ENCODE data around the gene MTG2.

Gene MTG2

DNA sequence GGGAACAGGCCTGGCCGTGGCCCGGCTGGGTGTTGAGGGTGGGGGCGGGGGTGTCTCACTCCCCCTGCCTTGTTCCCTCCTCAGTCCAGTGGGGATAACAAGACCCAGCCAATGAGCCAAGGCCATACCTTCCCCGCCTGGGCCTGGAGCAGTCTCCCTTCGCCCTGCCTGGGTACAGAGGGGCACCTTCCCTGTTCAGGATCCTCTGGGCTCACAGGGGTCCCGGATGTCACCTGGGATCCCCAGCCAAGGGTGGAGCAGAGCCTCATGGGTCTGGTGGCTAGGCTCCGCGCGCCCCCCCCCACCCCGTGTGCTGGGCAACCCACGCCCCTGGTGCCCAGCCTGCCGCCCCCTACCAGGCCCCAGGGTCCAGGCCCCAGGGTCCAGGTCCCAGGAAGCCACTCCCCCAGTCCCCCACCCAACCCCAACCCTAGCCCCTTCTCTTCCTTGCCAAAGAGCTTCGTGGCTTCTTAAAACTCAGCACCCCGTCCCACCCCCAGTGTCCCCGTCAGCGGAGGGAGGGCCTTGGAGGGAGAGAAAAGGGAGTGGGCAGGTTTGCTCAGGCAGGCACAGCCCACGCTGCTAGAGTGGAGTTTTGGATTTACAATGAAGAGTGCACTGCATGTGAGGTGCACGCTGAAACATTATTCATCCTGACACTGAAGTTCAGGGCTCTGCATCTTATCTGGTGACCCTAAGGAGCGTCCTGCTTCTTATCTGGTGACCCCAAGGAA lies 25.4 kb downstream of the MTG2 start:
- DNase-seq: no peak

GRCh38 chr20:62208795-62209755 lies 26.2 kb downstream of the MTG2 start:
- DNase-seq: no peak

- DNase-seq: no peak
Observed at GRCh38 chr20:62209850-62210495, 27.1 kb downstream of the MTG2 start.

- DNase-seq: no peak
Observed at GRCh38 chr20:62210496-62210855, 27.6 kb downstream of the MTG2 start.

GRCh38 chr20:62211216-62211615 lies 28.4 kb downstream of the MTG2 start:
- no peak for DNase-seq

GRCh38 chr20:62211769-62212288 lies 29.0 kb downstream of the MTG2 start:
- DNase-seq: no peak

DNA sequence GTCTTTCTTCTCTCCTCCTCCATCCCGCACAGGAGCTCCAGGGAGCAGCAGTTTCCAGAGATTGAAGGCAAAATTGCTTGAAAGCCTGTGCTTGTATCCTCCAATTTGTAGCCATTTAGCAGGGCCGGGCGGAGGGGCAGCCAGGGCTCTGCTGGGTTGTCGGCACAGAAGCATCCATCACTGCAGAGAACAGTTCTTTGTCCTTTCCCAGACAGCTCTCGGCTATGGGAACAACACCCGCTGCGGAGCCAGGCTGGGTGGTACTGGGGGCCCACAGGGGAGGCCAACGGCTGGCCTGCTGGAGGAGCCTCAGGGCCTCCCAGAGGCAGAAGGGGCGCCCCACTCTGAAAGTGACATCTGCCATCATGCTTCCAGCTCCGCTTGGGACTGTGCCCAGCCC lies 29.5 kb downstream of the MTG2 start:
- DNase-seq: no peak

DNA sequence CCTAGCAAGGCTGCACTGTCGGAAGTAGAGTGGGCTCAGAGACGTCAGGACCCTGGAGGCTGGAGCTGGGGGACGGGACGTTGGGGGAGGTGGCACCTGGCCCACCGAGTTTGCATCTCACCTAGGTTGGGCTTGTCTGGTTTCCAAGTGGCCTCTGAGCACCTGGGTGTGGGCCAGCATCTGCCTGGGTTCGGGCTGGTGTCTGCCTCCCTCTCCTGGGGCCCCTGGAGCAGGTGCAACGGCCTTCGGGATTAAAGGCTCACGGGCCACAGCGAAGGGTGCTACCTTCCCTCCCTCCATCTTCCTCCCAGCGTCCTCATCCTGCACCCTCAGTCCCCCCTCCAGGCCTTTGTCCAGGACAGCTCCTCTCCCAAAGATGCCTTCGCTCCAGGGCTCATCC lies 31.2 kb downstream of the MTG2 start:
- DNase-seq: no peak

GRCh38 chr20:62215020-62215990 lies 32.5 kb downstream of the MTG2 start:
- no peak for DNase-seq

DNA sequence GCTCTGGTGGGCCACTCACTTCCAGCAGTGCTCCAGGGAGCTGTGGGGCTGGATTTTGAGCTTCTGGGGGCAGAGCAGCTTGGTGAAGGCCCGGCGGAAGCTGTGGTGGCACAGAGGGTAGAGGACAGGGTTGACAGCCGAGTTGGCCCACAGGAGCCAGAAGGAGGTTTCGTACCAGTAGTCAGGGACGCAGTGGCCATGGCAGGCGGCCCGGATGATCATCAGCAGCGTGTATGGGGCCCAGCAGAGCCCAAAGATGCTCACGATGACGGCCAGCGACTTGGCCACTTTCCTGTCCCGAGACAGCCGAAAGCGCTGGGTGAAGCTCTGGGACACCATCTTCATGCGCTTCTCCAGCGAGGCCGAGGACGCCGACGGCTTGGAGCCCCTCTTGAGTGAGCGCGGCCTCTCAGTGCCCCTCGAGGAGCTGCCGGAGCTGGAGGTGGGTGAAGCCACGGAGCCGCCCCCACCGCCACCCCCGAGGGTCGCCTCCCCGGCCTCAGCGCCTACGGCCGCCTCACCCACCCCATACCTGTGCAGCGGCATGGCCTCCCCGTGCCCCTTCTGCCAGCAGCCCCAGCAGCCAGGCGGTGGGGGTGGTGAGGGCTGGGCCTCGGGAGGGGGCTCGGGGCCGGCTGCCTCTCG lies 33.3 kb downstream of the MTG2 start:
- no peak for DNase-seq

DNA sequence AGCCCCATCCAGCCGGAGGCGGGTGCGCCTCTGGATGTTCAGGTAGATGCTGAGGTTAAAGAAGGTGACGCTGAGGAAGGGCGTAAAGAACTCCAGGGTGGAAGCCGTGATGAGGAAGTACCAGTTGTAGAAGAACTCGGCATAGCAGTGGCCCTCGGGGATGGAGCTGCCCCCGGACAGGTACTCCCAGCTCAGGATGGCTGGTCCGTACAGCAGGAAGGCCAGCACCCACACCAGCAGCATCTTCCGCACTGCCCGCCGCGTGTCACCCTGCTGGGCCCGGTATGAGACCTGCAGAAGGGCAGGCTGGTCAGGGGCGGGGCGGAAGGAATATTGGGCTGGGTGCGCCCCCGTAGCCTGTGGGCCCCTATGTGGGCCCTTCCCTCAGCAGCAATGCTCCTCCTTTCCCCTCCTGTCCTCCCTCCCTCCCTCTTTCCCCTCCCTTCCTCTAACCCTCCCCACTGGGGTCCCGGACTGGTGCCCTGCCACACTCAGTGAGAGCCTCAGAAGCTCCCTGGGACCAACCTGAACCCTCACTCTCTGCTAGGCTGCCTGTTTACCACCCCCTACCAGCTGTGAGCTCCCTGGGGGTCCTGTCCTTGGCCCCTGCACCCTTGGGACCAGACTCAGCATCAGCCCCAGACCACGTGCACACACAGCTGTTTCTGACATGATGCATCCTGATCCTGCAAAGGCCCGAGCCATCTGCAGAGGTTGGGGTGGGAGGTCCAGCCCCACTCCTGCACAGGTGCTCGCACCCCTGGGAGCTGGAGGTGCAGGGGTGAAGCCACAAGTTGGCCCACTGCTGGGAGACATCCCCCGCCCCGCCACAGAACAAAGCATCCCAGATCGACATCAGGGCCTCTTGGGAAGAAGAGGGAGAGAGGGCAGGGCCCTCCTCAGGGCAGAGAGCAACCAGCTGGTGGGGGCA lies 34.1 kb downstream of the MTG2 start:
- no peak for DNase-seq

GRCh38 chr20:62217913-62218773 lies 35.3 kb downstream of the MTG2 start:
- DNase-seq: no peak

- DNase-seq: no peak
Observed at GRCh38 chr20:62219101-62219991, 36.5 kb downstream of the MTG2 start.

GRCh38 chr20:62219992-62220665 lies 37.3 kb downstream of the MTG2 start, which contains the start of gene HRH3:
Gene HRH3 (minus strand): TSS chr20:62220278. CDS start chr20:62219970, 308 bp downstream.
- DNase-seq: peak; percentile 23 to 32

- DNase-seq: no peak
Observed at GRCh38 chr20:62220666-62221568, 38.1 kb downstream of the MTG2 start.

- DNase-seq: no peak
Observed at GRCh38 chr20:62222266-62222850, 39.5 kb downstream of the MTG2 start.

Measured in stimulated activated CD4-positive, alpha-beta T cell treated with anti-CD3 and anti-CD28 coated beads, Interleukin-2, amount 100 ng/mL, for 48 hours (primary cell).